Femur (tissue), 1 donor: Measurements from ENCODE around the gene UNC50.

Experiments
- DNase-seq: peaks from one replicate; pipeline ENCODE4 v3.0.0-alpha.2; 2017

UNC50 gene, protein sequence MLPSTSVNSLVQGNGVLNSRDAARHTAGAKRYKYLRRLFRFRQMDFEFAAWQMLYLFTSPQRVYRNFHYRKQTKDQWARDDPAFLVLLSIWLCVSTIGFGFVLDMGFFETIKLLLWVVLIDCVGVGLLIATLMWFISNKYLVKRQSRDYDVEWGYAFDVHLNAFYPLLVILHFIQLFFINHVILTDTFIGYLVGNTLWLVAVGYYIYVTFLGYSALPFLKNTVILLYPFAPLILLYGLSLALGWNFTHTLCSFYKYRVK

DNA sequence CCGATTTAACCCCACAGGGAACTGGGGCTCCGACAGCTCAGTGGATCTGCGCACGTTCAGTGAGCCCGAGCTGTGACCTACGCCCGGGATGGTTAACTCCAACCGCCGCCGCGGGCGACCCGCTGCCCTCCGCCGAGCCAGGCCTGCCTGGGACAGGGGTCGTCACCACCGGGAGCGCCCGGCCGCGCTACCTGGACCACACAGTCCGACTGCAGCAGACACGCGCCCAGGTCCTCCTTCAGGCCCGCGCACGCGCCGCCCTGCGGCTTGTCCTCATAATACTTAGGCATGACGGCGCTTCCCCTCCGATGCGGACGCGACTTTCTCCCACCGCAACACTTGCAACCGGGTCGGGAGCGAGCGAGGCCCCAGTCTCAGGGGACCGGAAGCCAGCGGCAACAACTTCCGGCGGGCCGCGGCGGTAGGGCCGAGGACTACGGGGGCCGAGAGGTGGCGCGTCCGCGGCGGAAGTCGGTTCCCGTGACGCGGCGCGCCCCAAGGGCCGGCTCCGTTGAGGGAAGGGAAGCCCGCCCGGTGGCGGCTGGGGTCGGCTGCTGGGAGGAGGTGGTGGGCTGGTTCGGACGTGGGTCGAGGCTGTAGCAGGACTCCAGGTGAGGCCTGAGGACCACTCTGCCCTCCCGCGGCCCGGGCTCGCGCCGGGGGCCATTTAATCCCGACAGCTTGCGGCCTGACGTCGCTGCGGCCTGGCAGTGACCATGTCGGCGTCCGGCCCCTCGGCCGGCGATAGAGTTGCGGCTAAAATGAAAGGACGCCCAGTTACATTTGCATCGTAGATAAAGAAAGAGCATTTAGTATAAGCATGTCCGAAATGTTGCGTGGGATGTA, at the start of gene UNC50, which contains the start of gene COA5:
Gene UNC50 (plus strand): TSS at position 474 of the 846 bp plus-strand sequence. CDS start 1,171 bp downstream, outside the sequence.
Gene COA5 (minus strand): TSS at position 397 of the 846 bp plus-strand sequence. CDS start 107 bp downstream, at position 290.
- DNase-seq: peak; percentile 92

DNA sequence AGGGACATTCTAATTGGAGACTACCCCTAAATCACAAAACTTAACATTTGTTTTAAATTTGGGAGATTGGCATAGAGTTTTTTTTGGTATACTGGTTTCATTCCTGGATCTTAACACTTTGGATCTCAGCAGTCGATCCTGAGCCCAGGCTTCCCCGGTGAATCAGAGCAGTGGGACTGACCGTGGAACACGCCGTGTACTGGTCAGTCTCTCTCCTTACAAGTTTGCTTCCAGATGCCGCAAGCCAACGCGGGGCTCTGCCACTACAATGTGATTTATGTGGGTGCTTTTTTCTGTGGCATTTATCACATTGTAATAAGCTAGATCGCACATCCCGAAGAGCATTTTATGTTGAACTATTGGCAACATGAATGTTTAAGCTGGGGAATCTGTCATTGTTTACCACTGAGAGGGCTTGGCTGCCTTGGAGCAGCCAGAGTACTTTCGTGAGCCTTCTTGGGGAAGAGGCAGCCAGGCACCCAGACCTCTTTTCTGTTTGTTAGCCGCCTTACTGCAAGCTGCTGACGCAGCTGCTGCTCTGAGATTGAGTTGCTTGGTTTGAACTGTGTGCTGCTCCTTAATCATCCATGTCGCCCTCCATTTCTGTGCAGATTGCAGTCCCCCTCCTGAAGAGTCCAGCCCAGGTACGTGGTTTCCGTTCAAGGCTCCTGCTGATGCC, 49.4 kb upstream of the UNC50 start:
- DNase-seq: no peak

DNA sequence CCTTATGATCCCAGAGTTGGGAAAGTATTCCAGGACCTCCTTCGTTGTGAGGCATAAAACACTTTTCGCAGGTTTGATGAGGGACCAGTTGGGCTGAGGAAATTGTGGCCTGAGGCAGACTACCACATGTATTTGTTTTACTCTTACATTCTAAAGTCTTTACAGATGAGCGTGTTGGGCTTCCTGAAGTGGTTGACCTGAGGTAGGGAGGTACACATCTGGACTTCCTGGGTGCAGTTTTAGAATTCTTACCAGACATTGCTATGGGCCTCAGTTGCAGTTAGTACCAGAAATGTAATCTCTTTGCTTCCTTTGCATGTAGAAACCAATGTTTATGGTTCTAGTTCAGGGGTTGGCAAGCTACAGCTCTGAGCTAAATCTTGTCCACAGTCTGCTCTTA, 48.8 kb upstream of the UNC50 start:
- no peak for DNase-seq

DNA sequence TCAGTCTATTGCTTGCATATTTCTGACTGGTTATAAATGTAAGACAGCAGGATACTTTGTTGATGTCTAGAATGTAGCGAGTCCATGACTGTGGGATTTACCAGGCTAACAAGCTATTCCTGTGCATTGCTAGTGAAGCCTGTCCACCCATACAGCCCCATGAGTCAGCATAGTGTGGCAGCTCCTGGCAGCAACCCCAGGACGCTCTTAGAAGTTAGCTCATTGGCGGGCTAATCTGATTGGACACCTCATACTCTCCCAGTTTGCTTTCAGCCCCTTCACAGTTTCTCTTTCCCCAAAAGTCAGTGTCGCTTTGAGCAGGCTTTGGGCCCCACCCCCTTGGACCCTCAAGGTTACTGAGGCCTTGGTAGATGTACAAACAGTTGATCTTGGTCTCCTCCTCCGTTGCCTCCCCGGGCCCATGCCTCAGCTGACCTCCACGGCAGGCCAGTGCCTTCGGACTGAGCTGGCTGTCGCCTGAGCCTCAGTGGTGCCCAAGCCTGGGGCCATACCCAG, 48.1 kb upstream of the UNC50 start:
- DNase-seq: no peak

DNA sequence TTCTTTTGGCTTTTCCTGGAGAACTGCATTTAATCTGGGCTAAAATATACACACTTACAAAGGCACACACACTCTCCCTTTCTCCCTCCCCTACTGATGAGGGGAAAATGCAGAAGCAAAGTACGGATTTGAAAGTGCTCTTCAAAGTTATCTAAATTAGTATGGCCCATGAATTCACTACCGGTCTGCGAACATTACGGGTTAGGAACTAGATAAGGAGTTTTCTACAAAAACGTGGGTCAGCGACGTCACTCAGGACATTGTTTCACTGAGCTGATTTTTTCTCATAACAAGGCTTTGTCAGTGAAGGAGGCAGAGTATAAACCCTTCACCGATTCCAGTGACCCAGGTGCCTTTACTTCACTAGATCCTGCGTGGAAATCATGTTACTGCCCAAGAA, 47.4 kb upstream of the UNC50 start:
- DNase-seq: no peak

DNA sequence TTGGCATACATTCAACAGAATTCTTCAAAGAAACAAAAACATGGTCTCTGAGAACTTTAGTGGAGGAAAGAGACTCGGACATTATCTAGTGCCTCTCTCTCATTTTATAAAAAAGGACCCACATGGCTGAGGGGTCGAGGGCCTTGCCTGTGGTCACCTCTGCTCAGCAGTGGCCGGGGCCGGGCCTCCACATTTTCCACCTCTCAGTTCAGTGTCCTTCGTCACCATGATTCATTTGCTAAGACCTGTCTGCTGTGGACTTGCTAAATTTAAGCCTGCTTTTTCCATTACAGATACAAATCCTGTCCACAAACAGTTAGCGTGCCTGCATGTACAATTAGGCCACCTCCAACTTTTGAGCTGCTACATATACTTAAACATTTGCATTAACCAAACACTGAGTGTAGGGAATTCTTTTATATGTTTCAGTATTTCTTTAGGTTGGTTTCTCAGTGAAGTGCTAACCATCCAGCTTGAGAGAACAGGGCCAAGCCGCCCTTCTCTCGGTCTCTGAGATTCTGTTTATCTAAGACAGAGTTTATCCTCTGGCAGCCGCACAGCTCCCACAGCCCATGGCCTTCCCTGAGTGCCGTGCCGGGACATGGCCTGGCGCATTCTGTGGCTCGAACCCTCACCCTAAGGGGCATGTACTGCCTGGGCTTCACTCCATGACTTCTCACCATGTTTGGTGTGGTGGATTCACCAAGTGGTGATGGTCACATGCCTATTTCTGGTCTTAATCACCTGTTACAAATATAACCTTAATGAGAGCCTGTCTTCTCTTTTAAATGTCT, 46.3 kb upstream of the UNC50 start:
- no peak for DNase-seq

DNA sequence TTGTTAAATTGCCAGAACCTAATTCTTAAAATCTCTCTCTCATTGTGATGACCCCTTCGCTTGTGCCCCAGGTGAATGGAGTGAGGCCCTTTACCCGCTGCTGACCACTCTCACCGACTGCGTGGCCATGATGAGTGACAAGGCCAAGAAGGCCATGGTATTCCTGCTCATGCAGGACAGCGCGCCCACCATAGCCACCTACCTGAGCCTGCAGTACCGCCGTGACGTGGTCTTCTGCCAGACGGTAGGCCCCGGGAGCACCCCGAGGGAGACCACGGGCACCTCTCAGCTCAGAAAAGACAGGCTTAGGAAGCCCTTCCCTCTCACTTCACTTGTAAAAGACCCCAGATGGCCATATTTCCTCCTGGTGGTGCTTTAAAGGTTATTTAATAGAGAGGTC, 45.0 kb upstream of the UNC50 start:
- DNase-seq: no peak

DNA sequence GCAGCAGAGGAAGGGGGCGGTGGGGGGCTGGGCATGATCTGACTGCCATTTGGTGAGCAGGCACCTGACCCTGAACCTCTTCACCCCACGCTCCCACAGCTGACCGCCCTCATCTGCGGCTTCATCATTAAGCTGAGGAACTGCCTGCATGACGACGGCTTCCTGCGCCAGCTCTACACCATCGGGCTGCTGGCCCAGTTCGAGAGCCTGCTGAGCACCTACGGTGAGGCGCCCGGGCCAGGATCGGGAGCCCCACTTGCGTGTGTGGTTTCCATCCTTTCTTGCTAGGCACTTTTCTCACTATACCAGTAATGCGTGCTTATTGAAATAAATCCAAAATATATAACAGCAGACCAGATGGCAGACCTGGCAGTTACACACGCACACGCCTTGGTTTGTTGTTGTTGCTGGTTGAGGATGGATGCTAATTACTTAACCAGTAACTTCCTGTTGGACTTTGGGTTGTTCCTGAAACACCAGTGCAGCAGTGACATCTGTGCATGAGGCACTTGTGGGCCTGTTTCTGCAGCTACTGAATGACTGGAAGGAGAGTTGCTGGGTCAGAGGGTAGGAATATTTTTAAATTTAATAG, 43.8 kb upstream of the UNC50 start:
- no peak for DNase-seq

DNA sequence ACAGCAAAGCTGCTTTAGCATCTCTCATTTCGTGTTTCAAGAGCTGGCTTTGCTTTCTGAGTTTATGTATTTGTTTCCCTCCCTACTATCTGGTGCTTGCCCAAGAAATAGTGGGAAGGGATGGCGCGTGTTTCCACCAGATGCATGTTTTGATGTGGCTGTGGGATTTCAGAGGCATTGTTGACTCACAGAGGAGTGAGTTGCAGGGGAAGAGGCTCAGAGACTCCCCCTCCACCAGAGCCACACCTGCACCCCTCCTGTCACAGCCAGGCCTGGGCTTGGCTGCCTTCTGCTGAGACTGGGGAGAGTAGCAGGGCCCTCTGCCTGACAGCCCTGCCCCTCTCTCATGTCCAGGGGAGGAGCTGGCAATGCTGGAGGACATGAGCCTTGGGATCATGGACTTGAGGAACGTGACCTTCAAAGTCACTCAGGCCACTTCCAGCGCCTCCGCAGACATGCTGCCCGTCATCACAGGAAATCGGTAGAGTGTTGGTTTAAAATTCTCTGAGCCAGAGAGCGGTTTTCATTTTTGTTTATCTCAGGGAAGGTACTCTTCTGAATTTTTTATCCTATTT, 43.0 kb upstream of the UNC50 start:
- no peak for DNase-seq

DNA sequence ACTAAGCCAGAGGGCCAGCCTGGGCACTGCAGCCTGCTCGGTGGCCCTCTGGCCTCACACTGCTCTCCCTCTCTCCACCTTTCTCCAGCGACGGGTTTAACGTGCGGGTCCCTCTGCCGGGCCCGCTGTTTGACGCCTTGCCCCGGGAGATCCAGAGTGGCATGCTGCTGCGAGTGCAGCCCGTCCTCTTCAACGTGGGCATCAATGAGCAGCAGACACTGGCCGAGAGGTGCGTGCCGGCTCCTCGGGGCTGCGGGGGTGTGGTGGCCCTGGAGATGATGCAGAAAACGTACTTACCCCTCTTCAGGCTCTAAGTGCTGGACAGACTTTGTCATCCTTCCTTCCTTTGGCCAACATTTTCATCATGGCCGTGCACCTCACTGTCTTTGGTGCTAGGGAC, 42.4 kb upstream of the UNC50 start:
- no peak for DNase-seq

DNA sequence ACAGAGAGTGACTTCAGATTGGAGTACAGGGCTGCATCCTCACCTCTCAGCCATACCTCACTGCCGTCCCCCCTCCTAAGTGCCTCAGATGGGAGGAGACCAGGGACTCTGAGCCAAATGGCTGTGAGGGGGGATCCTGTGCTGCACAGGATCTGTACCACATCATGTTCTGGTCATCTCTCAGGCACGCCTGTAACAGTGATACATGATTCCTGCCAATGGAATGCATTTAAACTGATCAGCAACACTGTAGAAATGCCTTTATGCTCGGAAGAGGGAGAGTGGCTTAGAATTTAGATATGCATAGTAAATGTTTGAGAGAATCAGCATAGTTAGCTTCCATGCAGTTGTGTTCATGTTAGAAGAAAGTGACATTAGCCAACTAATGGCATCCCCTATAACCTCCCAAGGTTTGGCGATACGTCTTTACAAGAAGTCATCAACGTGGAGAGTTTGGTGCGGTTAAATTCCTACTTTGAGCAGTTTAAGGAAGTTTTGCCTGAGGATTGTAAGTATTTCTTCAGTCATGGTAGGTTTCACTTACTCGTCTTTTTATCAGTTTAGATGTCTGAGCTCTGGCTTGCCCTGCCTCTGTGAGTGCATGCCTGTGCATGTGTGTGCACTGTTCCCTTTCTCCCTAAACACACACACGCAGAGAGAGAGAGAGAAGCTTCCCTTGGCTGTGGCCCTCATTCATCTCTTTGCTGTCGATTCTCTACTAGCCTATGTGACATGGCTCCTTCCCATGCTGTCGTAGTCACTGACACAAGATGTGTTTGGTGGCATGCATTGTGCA, 40.0 kb upstream of the UNC50 start:
- no peak for DNase-seq

DNA sequence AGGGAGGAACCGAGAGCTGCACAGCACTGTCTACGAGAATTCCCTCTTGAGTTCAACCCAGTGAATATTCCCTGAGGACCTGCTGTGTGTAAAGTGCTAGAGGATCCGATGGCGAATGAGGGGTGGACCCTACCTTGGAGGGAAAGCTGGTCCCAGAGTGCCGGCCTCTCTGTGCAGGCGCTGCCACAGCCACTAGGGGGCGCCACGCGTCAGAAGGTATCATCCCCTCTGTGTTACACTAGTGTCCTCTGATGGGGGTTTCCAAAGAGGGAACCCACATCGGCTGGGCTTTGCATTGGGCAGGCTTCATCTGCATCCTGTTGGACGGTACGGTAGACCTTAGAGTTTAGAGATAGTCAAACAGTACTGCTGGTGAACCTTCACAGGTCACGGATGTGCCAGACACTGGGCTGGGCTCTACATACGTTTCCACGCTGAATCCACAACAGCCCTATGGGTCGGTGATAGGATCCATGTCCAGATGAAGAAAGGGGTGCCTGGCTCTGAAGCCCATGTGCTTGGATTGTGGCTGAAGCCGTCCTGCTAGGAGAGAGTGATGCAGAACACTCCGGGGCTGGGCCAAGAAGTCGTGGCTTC, 39.1 kb upstream of the UNC50 start:
- no peak for DNase-seq

DNA sequence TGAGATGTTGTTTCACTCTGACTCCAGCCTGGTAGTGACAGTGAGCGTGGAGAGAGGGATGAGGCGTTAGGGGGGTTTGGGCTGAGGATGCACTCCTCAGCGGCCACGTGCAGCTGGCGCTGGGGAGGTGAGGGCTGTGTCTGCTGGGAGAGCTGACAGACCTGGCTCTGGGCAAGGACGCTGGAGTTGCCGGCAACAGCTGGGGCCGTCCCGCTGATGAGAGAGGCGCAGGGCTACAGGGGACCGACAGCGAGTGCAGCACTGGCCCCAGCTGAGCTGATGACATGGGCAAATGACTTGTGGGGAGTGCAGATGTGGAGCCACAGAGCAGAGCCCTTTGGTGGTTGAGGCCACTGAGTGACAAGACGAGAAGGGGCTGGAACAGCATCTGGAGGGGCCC, 38.5 kb upstream of the UNC50 start:
- no peak for DNase-seq

DNA sequence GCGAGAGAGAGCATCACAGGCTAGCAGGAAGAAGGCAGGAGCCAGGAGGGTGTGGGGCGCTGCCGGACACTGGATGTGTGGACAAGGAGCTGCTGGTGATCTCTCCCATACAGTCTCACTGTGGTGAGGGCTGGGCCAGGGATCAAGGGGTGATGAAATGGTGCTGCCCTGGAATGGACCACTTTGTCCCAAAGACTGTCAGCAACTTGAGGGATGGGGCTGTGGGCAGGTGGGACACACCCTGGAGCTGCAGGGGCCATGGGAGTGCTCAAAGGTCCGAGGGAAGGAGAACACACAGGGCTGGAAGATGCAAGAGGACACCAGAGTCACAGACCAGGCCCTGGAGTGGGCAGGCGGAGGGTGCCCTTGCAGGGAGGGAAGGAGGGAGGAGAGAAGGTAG, 38.0 kb upstream of the UNC50 start:
- DNase-seq: no peak

DNA sequence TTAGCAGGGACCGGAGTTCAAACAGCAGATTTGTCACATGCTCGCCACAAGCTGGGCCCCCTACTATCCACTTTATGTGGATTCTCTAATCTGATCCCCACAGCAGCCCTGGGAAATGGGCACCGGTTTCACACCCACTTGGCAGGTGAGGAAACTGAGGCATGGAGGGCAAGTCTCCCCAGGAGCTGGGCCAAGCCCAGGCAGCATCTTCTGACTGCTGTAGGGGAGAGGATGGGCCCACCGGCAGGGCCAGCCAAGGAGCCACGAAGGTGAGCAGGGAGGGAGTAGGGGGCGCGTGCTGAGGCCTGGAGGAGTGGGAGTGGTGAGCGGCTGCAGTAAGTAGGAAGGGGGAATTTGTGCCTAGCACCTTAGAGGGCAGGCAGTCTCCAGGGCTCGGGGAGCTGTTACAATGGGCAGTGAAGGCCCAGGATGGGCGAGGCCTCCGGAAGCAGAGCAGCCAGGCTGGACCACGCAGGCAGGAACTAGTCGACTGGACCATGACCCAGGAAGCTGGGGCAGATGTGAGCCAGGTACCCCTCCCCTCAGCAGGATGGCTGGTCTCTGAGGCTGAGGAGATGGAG, 37.2 kb upstream of the UNC50 start:
- DNase-seq: no peak

DNA sequence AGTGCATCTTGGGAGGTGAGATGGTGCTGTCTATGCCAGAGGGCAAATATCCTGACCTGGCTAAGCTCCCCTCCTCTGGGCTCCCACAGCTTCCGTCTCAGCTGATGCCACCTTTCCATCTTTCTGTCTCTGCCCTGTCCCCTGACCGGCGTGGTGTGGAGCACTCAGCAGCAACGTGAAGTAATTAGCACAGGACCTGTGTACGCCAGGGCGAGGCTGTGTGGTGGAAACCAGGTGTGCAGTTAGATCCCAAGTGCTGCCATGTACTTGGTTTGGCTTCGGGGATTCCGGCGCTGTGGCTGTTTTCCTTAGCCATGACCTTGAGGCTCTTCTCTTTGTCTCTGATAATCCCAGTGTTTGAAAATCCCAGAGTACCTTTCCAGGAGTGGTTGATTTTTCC, 36.6 kb upstream of the UNC50 start:
- DNase-seq: no peak

DNA sequence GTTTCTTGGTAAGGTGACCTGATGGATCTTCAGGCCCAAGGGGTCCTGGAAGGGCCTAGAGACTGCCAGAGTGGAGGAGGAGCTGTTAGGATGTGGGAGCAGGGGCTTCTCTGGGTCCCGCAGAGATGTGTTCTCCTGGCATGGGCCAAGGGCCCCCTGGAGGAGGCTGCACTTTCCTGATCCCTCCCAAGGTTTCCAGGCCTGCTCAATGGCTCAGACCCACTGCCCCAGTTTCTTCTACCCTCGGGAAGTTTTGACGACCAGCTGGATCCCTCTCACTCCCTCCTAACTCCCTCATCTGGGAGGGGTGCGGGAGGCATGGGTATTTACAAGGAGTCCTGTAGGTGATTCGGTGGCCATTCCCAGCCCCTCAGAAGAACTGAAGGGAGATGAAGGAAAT, 36.2 kb upstream of the UNC50 start:
- no peak for DNase-seq

DNA sequence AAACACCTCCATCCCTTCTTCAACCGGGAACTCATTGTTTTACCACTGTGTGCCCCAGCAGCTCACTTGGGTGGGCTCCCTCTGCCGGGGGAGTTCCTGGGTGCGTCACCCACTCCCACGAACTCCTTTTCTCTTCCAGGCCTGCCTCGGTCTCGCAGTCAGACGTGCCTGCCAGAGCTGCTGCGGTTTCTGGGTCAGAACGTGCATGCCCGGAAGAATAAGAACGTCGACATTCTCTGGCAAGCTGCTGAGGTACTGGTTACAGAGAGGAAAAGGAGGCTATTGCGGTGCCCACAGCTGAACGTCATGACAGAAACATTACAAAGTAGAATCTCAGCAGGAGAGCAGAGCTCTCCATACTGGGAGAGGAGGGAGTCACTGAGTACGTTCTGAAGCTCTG, 35.7 kb upstream of the UNC50 start:
- no peak for DNase-seq

DNA sequence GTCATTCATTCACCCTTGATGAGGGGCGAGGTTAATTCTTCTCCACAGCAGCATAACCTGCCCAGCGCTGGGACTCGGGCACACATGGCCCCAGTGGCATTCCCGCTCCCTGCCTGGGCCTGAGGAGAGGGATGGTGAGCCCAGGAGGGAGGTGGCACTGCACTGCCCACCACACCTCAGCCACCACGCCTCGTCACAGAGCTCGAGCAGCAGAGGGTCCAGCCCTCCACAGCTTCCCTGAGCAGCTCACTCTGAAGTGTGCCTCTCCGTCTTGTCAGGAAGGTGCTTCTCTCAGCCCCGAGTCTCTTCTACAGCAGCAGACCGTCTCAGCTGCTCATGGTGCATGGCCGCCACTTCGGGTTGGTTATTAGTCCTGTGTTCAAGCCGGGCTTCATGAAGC, 35.0 kb upstream of the UNC50 start:
- DNase-seq: no peak

DNA sequence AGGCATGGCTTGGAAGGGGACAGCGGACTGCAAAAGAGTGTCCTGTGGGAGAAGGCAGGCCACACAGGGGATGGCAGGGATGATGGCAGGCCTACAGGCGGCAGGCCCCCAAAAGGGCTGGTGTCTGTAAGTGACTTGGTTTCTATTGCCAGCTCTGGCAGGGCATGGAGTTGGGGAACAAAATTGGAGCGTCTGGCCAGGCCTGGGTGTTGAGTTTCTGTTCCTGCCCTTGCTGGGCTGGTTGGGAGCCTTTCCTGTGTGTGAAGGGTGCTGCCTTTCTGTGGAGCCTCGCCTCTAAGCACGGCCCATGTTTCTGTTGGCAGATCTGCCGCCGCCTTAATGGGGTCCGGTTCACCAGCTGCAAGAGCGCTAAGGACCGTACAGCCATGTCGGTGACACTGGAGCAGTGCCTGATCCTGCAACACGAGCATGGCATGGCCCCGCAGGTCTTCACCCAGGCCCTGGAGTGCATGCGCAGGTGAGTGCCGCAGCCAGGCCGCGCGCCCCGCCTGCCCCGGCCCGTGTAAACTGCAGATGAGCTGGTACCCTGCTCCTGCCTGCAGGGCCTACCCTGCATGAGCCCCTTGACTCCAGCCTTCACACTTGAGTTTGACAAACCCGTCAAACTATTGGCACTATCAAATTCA, 31.6 kb upstream of the UNC50 start:
- no peak for DNase-seq
